Non-pigmented ciliary epithelial cell (primary cell): ENCODE results near the gene RABAC1.
"Not testable (repeated sequence)": the region's sequence is repeated elsewhere in the genome, so short reads cannot be mapped to it uniquely, and the experiment has no call there.

ENCODE experiments used
- DNase-seq: peaks from one replicate; pipeline ENCODE4 v3.0.0-alpha.2; 2010; ENCODE audit warnings: low read depth

RABAC1 gene, protein sequence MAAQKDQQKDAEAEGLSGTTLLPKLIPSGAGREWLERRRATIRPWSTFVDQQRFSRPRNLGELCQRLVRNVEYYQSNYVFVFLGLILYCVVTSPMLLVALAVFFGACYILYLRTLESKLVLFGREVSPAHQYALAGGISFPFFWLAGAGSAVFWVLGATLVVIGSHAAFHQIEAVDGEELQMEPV

DNA sequence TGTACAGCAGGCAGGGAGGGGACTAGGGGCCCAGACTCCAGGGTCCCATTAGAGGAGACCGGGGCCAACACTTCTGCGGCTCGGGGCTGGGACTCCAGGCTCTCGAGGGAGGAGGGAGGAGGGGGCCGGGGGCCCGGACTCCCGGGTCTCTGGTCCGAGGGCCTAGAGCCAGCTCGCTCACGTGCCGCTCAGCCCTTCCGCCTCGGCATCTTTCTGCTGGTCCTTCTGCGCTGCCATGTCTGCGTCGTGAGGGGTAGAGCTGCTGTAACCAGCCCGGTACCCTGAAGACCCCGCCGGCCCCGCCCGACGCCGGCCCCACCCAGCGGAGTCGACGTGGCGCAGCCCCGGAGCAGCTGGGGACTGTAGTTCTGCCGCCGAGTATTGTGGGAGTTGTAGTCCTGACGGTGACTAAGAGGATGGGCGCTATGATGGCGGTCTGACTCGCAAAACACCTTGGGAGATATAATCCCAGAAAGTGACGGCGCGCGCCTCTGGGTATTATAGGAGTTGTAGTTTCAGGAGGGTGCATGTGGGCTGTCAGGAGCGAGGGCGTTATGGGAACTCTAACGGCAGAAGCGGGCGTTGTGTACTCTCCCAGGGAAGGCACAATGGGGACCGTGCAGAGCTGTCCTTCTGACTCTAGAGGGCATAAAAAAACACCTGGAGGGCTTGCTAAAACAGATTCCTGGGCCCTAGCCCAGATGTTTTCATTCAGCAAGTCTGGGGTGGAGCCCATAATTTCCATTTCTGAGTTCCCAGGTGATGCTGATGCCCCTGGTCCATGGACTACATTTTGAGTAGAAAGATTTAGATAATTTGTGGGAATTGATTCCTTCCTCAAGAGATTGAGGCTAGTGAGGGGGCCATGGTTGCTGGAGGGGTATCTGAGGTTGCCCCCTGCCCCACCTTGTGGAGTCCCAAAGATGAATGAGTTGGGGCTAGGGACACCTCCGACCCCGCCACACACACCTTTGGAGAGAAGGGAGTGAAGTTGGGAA lies at the start of gene RABAC1:
TSS of gene RABAC1 (minus strand) at position 266 of the 998 bp plus-strand sequence. CDS start at position 237, 29 bp downstream.
- peak; percentile 66 for DNase-seq

DNA sequence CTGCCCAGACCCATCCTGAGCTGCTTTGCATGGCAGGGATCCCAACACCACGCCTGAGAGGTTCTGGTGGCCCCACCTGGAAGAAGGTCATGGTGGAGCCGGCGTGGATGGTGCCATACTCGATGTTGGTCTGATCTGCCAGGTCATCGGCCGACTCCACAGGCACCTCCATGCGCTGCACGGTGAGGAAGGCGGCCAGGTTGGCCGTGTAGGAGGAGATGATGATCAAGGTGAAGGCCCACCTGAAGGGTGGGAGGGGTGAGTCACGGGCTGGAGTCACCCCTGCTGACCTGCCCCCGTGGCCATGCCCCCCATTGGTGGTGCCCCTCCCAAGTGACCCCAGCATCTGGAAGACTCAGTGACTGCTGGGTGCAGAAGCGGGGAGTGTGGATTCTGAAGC lies 47.4 kb upstream of the RABAC1 start:
- DNase-seq, result no peak

DNA sequence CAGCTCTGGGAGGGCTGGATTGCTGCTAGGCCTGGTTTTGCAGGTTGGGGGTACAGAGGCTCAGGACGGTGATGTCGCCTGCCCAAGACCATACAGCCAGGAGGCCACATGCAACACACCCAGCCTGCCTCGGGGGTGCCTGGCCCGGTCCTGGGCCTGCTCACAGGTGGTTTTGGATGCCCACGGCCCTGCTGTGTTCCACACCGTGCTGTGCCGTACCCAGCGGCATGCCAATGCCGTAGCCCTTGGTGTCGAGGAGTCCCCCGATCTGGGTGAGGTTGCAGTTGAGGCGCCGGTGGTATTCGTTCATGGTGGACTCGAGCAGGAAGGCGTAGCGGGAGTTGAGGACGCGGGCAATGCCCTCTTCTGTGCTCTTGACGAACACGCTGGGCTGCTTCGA lies 46.4 kb upstream of the RABAC1 start:
- no peak for DNase-seq

DNA sequence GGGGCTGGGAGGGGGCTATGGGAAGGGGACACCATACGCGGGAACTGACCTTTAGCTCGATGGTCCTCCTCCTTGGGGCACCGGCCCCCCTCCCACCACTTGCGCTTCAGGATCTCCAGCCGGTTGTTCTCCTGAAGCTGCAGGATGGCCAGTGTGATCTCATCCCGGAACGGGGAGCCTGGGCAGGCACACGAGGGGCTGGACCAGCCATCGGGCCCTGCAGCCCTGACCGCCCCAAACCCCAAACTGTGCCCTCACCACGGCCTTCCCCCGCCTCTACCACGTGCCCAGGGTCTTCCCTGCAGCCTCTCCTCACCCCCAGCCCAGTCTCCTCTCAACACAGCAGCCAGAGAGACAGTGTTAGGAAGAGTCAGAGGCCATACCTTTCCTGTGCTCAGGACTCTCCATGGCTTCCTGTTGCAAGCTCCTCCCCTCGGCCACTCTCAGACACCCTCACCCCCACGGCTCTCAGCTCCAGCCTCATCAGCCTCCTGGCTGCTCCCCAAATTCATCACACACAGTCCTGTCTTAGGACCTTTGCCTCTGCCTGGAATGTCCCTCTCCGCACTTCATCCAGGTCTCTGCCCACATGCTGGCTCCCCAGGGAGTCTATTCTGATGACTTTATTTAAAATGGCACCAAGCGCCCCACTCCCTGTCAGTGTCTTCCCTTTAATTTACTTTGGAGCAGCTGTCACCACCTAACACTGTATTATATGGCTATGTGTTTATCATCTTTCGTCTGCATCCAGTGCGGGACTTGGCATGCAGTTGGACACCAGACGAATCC lies 44.6 kb upstream of the RABAC1 start:
- no peak for DNase-seq

DNA sequence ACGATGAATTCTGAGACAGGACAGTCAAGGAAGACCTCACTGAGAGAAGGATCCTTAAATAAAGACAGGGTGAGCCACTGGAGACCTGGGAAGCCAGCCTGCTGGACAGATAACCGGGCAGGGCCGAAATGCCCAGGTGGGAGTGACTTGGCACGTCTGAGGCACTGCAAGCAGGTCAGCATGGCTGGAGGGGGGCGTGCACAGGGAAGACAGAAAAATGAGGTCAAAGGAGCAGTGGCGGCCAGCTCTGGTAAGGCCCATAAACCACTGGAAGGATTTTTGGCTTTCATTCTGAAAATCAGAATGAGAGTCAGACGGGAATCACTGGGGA lies 40.7 kb upstream of the RABAC1 start:
- DNase-seq, result no peak

DNA sequence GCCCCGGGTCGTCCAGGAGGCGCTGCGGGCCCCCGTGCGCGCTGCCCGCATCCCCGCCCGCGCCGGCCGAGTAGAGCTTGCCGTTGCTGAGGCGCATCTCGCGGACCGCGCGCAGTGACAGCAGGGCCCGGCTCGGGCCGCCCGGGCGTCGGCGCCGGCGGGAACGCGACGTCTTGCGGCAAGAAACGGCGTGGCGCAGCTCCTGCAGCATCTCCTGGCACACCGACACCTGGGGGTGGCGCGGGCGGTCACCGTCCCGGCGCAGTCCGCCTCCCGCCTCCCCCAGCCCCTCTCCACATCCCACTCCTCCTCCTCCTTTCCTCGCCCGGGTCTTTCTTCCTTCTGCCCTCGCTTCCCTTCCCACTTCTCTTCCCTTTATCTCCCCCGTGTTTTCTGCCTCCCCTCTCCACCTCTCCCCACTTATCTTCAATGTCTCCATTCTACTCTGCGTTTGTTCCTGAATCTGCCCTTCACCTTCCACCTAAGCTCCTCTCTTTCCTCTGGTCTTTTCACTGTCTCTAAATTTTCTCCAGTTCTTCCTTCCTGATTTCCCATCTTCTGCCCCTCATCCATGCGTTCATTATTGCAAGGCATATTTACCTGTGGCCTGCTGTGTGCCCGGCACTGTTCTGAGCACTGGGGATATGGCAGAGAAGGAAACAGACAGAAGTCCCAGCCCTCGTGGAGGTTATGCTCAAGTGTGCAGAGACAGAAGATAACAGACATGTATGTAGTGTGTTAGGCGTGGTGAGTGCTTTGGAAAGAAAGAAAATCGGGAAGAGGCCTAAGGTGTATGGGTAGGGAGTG lies 40.2 kb upstream of the RABAC1 start:
- no peak for DNase-seq

DNA sequence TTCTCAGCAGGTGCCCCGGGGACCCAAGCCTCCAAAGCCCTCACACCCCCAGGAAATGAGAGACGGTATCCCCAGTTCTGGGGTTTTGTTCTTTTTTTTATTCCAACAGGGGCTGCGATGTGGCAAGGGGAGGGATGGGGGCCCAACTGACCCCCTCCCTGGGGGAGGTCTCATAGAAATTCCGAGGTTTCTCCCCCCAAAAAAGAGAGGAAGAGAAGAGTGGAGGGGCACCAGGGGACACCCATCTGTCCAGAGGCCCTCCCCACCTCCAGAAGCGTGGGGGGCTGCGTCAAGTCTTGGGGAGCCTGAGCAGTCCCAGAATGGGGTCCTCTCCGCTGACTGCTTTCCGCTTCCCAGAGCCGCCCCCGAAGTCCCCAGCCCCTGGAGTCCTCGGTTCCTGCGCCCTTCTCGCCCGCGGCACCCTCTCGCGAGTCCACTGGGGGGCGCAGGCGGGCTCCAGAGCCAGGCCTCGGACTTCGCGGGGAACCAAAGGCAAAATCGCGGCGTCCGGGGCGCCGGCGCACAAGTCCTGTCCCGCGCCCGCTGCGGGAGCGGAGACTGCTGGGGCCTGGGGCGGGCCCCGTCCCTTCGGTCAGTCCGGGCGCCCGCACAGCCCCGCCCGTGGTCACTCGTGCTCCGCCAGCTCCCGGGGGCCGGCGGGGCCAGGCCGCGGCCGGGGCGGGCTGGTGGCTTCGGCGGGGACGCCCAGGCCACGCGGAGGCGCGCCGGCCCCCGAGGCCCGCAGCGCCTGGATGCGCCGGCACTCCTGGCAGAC lies 39.3 kb upstream of the RABAC1 start:
- DNase-seq, result no peak

DNA sequence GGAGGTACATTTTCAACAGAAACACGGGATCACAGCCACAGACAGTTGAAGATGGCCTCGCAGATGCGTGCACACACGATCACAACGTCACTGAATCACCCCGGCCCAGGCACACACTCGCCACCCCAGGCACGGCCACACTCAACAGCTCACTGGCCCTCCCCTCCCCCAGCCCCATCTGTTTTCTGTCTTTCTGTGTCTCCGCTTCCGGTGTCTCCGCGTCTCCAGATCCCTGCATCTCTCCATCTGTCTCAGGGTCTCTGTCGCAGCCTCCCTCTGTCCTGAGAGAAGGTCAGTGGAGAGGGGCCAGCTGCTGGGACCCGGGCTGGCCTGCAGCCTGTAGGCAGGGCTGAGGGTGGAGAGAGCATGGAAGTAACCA lies 38.7 kb upstream of the RABAC1 start:
- DNase-seq, result no peak

DNA sequence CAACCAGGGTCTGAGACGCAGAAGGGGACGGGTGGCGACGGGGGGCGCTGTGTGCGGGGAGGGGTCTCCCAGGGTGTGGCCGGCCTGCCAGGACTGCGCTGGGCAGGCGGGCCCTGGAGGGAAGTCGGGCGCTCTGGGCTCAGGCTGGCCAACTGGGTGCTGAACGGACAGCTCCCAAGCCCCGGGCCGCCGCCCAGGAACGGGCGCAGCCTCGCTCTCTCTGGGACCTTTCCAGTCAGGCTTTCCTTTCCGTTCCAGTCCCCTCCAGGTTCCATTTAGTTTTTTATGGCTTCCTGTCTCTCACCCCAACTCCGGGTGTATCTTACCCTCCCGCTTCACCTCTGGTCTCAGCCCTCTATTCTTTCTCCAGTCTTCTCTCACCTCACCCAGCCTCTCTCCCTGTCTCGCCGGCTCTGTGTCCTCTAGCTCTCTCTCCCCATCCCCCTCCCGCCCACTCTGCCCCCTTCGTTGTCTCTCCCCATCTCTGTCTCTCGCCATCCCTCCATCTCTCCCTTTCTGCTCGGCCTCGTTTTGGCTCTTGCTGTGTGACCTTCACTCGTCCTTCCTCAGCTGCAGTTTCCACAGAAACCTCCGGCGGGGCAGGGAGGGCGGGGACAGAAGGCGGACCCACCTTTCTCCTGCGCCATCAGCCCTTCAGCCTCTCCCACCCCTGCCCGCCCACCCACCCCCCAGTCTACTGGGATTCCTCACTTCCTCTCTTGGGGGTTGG lies 38.2 kb upstream of the RABAC1 start:
- DNase-seq, result no peak

DNA sequence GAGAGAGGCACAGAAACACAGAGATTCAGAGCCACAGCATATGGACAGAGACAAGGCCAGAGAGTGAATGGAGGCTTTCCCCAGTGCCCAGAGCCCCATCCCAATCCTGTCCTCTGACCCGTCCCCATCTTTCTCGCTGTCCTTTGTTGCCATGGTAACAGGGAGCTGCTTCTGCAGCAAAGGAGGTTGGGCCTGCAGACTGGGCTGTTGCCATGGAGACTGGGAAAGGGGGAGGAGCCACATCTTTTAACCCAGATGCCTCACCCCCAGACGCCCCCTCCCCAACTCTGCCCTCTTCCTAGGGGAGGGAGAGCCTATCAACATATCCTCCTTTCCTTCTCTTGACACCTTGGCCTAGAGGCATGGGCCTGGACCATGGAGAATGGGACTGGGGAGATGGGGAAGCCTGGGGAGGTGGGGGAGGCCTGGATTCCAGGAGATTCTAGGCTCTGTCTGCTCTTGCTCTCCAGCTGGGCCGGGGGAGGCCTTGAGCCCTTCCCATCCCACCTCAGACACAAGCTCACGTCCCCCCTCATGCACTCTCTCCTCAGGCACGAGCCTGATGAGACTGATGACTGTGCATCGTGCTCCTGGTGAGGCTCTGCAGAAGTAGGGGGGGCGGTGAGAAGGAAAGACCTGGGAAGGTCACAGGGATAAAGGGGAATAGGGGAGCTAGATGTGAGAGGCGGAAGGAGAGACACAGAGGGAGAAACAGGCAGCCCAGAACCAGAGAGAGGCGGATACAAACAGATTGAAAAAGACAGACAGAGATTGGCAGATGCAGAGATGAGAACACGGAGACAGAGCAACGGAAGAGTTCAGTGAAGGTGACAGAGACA lies 37.1 kb upstream of the RABAC1 start:
- no peak for DNase-seq

DNA sequence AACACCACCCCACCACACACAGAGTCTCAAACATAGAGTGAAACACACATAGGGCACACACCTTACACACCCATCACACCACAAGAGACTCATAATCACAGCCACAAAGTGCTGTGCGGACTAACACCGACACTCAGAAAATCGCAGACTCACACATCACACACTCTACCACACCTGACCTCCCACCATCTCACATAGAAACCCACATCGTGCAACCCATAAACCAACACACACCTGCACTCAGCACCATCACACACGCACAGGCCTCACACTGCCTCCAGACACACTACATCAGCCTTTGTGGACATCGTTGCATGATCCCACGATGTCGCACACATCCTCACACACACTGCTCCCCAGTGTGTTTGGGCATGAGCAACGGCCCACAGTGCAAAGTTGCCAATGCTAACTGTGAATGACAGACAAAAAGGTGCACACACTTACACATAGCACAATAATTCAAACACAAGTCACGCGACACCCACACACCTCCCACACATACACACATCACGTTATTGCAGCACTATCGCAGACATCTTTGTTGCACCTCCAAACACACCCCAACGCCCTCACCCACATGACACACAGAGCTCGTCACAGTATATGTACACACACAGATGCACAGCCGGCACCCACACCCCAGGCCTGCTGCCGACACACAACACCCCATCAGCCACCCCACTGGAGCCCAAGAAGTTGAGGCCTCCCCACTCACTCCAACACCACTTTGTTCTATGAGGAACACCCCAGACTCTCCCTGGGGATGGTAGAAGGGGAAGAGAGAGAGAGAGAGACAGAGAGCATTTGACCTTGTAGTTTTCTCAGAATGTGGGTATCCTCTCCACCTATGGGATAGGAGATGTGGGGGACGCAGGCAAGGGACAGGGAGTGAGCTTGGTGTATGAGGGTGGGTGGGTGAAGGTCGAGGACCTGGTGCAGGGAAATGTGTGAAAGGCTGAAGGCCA lies 36.2 kb upstream of the RABAC1 start:
- no peak for DNase-seq

DNA sequence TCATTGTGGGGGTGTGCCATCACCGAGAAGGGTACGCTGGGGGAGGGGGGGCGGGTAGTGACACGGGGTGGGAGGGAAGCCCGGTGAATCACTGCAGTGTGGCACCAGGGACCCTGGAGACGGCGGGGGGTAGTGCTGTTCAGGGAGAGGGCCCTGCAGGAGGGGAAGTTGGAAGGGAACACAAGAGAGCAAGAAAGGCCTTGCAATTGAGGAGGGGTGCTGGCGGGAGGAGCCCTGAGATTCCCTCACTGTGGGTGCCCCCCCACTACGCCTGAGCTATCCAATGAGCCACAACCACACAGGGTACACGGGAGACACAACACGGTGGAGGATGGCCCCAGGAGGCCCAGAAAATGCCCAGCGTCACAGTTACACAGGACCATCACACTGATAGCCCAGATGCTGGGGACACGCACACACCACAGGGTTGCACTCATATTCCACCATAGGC lies 35.4 kb upstream of the RABAC1 start:
- DNase-seq, result no peak

DNA sequence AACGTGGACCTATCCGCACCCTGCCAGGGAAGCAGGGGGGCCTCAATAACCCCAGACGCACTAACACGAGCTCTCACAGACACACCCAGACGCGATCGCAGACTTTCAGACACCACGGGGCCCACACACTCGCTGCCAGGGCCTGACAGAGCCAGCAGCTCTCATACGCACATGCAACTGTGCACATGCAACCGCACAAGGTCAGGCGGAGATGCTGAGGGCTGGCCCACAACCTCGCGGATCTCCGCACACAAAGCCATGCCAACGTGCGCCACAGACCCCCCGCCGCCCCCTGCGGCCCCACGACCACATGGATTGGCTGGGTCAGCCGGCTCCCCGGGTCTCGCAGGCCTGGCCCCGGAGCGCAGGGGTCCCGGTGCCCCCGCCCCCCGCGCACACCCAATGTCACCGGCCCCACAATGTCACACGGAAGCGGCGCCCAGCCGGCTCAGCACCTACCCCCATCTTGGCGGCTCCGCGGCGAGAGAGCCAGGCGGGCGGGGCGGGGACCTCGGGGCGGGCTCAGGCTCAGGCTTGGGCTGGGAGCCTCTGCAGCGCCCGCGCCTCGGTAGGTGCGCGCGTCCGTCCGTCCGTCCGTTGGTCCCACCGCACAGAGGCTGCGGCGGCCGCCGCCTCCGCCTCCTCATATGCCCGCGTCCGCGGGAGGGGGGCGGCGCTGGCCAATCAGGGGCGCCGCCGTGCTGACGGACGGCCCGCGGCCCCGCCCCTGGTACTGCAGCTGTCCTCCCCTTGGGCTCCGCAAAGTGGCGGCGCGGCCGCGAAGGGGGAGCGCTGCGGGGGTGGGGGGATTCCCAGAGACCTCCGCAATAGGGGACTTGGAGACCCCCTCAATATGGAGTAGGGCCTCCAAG lies 34.7 kb upstream of the RABAC1 start, which contains the start of gene ATP1A3:
TSS of gene ATP1A3 (minus strand) at position 619 of the 872 bp plus-strand sequence. CDS start at position 465, 154 bp downstream.
- no peak for DNase-seq

DNA sequence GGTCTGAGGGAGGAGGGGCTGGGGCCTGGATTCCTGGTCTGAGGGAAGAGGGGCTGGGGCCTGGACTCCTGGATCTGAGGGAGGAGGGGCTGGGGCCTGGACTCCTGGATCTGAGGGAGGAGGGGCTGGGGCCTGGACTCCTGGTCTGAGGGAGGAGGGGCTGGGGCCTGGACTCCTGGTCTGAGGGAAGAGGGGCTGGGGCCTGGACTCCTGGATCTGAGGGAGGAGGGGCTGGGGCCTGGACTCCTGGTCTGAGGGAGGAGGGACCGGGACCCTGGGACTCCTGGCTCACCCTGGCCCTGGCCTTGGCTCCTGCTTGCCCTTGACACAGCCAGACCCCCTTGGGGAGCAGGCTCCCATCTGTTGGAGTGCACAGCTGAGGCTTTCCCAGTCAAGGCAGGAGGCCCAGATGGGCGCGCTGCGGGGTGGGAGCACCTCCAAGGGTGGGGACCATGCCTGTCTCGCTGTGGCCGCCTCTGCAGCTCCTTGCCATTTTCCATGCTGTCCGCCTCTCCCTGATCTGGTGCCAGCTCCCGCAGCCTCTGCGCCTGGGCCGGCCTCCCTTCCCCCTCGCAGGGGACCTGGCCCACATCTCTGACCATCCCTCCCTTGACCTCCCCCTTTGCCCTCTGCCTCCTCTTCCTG lies 32.9 kb upstream of the RABAC1 start:
- not testable (repeated sequence) for DNase-seq

DNA sequence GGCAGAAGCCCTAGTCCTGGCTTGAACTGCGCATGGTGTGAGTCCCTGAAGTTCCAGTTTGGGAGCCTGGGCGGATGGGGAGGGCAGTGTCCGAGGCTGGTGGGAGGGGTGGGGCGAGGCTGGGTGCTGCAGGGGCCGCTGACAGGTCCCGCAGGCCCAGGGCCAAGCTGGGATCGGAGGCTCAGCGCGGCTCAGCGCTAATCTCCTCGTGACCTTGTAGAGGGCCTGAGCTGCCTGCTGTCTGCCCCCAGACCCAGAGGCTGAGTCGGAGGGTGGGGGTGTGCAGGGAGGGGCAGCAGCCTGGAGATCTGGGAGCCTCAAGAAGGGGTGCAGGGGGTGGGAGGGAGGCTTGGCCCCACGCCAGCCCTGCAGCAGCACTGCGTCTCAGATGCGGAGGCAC lies 31.9 kb upstream of the RABAC1 start:
- no peak for DNase-seq

DNA sequence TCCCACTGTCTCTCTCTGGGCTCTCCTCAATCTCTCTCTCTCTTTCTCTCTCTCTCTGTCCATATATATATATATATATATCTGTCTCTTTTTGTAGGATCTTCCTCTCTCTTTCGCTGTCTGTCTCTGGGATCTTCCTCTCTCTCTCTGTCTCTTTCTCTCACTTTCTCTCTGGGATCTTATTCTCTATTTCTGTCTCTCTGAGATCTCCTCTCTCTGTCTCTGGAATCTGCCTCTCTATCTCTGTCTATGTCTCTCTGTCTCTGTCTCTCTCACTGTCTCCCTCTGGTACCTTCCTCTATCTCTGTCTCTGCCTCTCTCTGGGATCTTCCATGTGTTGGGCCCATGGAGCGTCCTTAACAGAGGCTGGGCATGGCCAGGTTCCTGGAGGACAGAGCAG lies 31.5 kb upstream of the RABAC1 start:
- no peak for DNase-seq

DNA sequence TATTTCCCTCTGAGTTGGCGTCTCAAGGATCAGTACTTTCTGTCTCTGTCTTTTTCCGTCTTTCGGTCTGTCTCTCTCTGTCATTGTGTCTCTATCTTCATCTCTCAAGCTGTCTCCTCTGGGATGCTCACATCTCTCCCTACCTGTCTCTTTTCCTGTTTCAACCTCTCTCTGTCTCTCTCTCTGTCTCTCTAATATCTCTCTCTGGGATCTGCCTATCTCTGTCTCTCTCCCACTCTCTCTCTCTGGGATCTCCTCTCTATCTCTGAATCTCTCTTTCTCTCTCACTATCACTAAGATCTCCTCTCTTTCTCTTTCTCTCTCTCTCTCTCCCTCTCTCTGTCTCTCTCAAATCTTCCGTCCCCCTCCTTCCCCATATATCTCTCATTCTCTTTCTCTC lies 30.9 kb upstream of the RABAC1 start:
- no peak for DNase-seq
